HG02852 (cell line): Measurements from ENCODE around the gene COL6A2.
"Not testable (repeated sequence)": the region's sequence is repeated elsewhere in the genome, so short reads cannot be mapped to it uniquely, and the experiment has no call there.

Experiments used
- ATAC-seq: cut with Tn5 transposase; IDR thresholded peaks from one replicate; pipeline ENCODE4 v1.9.1; 2021; ENCODE audit warnings: mild to moderate bottlenecking, moderate library complexity; ENCODE audit not compliant: unreplicated experiment

The COL6A2 gene

DNA sequence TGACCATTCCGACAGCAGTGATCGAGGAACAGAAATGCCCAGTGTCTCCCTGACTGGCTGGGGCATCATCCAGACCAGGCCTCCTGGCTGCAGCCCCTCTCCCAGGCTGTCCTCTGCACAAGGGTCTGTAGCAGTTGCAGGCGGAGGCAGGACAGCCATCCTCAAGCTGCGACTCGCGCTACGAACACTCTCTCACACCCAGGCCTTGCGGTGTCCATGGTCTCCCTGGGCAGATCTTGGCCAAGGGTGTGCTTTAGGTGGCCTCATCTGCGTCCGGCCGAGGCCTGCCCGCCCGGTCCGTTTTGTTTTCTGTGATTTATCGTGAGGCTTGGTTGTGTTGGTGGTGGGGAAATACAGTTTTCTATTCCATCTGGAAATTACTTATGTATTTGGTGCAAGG lies 41.8 kb downstream of the COL6A2 start:
- no peak for ATAC-seq

DNA sequence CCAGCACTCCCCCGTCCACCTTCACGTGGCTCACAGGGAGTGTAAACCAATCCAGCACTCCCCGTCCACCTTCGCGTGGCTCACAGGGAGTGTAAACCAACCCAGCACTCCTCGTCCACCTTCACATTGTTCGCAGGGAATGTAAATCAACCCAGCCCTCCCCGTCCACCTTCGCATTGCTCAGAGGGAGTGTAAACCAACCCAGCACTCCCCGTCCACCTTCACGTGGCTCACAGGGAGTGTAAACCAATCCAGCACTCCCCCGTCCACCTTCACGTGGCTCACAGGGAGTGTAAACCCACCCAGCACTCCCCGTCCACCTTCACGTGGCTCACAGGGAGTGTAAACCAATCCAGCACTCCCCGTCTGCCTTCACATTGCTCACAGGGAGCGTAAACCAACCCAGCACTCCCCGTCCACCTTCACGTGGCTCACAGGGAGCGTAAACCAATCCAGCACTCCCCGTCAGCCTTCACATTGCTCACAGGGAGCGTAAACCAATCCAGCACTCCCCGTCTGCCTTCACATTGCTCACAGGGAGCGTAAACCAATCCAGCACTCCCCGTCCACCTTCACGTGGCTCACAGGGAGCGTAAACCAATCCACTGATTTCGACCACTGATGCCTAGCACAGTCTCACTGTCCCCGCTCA lies 42.6 kb downstream of the COL6A2 start:
- ATAC-seq: not testable (repeated sequence)

DNA sequence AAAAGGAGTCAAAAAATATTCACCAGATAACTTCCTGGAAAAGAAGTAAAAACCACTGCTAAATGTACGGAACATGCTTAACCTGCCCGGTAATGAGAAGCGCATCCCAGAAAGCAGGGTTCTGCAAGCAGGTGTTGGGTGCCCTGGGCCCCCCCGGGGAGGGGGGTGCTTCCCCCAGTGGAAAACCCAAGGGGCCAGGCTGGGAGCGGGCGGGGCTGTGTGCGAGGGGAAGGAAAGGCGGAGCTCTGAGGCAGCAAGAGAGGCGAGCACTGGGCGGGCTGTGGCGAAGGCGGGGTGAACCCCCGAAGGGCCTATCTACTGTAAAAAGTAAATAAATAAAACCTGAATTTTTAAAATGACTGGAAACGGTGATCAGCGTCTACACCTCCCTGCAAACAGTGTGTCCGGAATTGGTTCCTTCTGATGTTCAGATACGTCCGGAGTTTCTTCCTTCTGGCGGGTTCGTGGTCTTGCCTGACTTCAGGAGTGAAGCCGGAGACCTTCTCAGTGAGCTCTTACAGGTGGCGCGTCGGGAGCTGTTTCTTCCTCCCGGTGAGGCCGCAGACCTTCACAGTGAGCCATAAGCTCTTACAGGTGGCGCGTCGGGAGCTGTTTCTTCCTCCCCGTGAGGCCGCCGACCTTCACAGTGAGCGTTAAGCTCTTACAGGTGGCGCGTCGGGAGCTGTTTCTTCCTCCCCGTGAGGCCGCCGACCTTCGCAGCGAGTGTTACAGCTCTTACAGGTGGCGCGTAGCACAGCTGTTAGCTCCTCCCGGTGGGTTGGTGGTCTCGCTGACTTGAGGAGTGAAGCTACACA lies 44.1 kb downstream of the COL6A2 start:
- ATAC-seq: no peak

DNA sequence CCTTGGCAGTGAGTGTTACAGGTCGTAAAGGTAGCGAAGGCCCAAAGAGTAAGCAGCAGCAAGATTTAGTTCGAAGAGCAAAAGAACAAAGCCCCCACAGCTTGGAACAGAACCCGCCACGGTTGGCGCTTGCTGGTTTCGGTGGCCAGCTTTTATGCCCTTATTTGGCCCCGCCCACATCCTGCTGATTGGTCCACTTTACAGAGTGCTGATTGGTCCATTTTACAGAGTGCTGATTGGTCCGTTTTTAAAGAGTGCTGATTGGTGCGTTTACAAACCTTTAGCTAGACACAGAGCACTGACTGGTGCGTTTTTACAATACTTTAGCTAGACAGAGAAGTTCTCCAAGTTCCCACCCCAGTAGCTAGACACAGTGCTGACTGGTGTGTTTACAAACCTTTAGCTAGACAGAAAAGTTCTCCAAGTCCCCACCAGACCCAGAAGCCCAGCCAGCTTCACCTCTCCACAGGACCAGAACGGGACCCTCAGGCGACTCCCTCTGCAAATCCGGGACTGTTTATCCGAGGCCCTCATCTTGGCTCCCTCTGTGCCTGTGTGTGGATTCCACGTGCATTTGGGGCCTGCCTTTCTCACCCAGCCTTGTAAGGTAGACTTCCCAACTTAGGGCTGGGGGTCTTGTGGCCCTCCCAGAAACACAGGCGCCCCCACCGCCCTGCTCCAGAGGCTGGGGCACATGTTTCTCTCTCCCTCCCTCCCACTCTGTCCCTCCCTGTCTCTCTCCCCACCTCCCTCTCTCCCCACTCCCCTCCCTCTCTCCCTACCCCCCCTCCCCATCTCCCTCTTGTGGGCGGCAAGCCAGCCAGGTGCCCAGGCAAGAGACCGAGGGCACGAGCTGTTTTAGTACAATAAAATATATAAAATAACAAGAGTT lies 44.9 kb downstream of the COL6A2 start:
- ATAC-seq: no peak

DNA sequence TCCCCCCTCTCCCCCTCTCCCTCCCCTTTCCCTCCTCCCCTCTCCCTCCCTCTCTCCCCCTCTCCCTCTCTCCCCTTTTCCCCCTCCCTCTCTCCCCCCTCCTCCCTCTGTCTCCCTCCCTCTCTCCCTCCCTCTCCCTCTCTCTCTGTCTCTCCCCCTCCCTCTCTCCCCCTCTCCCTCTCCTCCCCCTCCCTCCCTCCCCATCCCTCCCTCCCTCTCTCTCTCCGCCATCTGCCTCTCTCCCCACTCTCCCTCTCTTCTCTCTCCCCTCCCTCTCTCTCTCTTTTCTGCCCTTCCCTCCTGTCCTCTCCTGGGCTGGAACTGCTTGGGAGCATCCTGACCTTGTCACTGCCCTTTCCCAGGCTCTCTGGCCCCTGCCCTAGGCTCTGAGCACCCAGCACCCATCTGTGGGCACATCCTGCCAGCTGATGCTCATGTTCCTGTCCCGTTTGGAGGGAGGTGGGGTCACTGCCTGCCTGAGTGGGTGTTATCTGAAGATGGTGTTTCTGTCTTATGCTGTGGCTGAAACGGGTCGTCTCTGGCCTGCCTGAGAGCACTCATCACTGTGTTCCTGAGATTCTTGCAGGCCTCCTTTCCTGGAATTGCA lies 46.7 kb downstream of the COL6A2 start:
- no peak for ATAC-seq

DNA sequence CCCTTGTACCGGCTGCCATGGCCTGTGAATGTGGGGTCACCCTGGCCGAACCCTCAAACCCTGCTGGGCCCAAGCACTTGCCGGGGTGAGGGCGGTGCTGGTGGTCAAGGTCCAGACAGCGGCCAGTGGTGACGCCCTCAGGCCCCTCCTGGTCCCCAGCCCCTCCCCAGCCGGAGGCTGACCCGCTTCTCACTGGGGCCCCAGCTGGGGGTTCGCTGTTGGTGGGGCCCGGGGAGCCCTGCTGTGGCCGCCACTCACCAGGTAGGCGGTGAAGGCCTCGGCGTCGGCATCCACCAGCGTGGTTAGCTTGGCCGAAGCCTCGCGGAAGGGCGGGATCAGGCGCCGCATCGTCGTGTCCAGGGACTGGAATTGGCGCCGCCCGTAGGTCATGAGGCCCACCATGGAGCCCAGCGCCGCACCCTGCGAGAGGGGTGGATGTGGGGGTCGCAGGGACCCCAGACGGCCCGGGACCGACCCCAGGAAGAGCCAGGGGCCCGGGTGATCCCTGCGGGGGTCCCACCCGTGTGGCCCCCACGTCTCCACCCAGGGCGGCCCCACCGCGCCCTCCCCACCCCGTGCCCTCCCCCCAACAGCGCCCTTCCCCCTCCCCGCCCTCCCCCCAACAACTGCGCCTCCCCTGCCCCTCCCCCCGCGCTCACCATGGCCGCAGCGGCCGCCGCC lies 47.4 kb downstream of the COL6A2 start:
- ATAC-seq: no peak

DNA sequence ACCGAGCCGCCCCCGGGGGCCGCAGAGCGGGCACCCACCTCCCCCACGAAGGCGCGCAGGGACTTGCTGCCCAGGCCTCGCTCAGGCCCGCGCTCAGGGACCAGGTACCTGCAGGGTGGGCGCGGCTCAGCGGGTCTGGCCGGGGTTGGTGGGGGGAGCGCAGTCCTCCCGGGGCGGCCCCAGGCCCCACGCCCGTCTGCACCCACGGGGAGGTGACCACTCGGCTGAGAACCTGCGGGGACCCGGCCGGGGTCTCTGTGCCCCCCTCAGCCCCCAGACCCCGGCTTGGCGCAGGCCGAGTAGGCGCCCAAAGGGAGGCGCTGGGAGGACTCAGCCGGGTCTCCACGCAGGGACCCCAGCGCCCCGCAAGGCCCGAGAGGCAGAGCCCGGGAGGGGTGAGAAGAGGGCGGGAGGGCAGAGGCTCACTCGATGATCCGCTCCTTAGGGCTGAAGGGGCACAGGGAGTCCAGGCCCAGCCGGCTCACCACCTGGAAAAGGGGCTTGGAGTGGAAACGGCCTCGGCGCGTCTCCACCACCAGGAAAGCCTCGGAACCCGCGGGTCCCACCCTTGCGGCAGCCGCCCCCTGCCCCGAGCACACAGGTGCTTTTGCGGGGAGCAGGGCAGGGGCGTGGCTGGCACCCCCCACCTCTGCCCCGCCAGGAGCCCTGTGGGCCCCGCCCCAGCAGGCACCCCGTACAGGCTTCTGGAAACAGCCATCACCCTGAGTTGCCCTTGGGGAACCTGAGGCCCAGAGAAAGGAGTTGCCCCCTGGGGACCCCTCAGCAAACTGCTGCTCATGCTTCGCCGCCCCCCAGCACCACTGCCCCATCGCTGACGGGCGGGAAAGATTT lies 48.2 kb downstream of the COL6A2 start:
- no peak for ATAC-seq

DNA sequence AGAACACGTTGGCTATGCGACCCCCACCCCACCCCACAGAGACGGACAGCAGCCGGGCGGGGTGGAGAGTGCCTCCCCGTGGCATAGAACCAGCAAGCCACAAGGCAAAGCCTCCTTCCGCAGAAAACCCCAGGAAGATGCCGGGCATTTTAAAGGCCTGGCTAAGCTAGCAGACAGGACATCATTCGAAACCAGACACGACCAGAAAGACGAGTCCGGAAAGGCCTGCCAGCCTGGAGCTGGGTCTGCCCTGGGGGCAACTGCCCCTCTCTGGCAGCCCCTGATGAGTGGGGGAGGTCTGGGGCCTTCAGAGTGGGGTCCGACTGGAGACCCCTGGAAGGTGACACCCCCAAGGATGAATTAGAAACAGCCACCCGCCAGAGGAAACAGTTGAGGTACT lies 48.9 kb downstream of the COL6A2 start:
- ATAC-seq: no peak

DNA sequence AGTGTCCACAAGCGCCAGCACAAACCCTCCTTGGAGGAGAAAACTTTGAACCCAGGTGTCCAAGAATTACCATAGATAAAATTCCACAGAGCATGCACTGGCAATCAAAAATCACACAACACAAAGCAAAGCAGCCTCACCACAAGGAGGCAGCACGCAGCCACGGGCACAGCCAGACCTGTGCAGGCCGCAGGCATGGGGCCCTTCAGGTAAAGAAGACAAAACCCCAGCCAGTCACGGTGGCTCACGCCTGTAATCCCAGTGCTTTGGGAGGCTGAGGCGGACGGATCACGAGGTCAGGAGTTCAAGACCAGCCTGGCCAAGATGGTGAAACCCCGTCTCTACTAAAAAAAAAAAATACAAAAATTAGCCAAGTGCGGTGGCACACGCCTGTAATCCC lies 49.5 kb downstream of the COL6A2 start:
- ATAC-seq: not testable (repeated sequence)

DNA sequence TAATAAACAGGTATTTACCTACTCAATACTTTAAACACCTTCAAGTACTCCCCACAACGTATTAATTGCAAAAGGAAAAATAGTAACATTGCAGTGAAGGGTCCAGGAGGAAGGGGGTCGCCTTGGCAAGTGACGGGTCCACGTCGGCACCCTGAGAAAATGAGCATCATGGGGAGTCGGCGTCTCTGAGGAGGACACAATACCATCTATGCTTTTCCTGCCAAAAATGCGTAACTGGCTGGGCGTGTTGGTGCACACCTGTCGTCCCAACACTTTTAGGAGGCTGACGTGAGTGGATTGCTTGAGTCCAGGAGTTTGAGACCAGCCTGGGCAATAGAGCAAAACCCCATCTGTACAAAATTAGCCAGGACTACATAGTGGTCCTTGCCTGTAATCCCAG lies 50.2 kb downstream of the COL6A2 start:
- no peak for ATAC-seq

DNA sequence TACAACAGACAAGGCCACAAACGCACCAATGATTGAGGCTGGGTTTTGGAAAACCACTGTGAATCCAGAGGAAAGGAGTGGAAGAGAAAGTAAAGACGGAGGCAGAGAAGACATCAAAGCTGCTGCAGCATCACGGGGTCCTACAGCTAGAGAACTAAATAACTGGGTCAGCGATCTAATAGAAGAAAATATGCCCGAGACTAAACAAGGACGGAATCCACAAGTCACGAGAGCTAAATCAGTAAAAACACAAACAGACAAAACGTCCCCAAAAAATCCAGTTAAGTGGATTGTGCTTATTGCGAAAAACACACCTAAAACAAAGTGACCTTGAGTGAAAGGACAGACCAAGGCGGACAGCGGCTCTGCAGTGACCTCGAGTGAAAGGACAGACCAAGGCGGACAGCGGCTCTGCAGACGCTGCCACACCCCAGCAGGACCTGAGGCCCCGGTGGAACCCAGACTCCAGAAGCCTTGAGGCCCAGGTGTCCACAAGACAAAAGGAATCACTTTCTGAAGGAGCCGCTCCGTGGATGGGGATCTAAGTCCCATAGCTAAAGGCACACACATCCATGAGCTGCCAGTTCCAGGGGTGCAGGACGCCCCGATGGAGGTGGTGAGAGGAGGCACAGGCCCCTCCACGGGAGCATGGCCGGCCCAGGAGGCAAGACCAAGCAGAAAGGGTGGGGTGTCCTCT lies 51.4 kb downstream of the COL6A2 start:
- ATAC-seq: no peak

DNA sequence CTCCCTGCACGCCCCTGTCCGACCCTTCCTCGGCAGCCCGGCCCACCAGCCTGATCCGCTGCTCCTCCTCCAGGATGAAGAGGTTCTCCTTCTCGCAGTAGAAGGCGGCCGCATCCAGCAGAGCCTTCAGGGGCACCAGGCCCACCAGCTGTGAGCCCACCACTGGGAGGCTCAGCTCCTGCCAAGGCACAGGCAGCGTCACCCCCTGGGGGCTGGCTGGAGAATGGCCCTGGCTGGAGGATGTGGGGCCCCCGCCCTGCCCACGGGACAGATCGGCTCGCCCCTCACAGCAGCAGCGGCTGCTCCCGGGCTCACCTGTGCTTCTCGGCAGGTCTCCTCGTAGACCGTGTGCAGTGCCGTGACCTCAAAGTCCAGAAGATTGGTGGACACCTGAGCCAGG lies 52.2 kb downstream of the COL6A2 start:
- ATAC-seq: no peak

DNA sequence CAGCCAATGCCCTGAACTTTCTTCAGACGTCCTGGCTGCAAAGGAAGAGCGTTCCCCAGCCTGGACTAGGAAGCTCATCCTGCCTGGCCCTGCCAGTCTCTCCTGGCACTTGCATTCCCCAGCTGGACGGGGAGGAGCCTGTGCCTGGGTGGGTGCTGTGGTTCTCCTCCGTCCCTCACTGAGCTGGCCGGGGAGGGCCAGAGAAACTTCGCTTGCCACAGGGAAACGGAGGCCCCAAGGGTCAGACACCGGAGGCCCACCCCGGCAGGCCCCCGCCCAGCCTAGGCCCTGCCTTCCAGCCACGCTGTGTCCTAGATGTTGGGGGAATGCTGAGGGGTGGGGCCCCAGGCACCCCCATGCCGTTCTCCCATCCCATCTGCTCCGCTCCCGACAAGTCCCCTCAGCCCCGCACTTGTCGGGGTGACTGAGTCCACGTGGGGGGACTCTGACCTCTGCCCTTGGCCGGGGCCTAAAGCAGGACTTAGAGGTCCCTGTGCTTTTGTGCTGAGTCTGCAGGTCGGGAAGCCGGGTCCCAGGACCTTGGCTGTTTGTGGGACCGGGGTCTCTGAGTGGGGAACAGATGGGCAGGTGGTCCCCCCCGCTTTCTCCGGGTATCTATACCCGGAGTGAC lies 52.7 kb downstream of the COL6A2 start:
- no peak for ATAC-seq

DNA sequence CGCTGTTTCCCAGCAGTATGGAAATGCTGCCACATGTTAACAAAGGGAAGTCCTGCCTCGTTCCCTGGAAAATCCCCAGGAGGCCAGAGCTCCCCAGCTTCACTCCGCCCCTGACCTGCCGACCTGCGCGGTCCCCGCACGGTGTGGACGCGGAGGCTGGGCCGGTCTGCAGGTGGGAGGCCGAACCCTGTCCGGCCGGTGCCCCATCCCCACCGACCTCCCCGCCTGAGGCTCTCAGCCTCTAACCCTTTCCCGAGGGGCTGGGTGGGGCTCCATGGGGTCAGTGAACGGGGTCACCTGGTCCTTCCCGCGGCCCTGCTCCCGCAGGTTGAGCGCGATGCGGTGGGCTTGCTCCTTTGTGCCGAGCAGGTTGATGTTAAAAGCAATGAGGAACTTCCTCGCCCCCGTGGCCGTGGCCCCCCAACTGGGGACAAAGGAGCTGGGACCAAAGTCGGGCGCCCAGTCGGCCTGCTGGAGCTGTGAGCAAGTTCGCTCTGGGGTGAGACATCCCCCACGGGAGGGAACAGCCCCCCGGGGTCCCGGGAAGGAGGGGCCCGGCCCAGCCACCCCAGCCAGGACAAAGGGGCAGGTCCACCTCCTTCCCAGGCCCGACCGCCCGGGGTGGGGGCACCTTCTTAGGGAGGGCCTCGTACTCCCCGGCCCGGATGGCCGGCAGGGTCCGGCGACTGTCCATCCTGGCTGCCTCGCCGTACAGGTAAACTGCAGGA lies 53.5 kb downstream of the COL6A2 start:
- ATAC-seq: no peak

DNA sequence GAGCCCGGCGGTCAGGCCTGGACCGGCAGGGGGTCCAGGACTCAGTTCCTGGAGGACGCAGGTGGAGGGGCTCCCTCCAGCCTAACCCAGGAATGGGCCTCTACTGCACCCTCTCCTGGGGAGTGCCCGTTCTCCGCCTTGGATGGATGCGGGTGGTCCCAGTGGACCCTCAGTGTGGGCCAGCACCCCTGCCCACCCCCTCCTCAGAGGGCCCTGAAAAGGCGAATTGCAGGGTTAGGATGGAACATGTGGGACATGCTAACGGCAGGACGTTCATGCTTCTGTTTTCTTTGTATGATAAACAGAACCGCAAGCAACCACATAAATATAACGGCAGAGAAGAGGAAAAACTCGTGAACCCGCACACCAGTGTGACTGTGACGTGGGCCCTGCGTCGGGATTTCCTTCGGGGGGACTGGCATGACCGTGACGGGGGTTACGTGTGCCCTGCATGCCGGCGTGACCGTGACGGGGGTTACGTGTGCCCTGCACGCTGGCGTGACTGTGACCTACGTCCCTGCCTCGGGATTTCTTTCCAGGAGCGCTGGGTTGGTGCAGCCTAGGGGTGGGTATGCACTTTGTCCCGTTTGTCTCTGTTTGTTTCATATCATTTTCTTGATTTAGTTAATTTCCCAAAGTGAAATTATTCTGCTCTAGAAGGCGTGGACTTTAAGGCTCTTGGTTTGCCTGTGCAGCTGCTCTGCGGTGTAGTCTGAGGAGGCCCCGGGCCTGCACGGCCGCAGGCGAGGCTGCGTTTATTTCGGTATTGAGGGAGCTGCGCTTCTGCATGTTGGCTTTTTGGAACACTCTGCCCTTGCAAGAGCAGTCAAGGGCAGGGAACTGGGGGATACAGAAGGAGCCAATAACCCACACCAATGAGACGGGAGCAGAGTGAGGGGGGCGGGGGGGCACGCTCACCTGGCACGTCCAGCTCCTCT lies 54.3 kb downstream of the COL6A2 start:
- ATAC-seq: no peak

DNA sequence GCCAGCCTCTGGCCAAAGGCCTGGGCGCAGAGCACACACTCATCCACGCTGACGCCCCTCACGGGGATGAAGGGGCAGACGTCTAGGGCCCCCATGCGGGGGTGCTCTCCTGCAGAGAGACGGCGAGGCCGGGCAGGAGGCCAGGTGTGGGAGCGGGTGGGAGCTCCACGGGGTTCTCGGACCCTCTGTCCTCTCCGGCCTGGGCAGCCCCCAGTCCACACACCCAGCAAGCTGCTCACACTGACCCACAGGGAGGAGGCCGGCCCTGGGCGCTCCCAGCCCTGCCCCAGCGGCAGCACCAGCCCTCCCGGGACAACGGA lies 55.0 kb downstream of the COL6A2 start:
- ATAC-seq: no peak
